ENCODE results near the gene TVP23C.

GRCh38 chr17:15470536-15470935 lies 92.7 kb downstream of the TVP23C start:
- TF ChIP-seq, protein P1, sequence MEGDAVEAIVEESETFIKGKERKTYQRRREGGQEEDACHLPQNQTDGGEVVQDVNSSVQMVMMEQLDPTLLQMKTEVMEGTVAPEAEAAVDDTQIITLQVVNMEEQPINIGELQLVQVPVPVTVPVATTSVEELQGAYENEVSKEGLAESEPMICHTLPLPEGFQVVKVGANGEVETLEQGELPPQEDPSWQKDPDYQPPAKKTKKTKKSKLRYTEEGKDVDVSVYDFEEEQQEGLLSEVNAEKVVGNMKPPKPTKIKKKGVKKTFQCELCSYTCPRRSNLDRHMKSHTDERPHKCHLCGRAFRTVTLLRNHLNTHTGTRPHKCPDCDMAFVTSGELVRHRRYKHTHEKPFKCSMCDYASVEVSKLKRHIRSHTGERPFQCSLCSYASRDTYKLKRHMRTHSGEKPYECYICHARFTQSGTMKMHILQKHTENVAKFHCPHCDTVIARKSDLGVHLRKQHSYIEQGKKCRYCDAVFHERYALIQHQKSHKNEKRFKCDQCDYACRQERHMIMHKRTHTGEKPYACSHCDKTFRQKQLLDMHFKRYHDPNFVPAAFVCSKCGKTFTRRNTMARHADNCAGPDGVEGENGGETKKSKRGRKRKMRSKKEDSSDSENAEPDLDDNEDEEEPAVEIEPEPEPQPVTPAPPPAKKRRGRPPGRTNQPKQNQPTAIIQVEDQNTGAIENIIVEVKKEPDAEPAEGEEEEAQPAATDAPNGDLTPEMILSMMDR (conservative IDR thresholded peaks at IDR 0.05; ENCODE audit: low read depth, low read length), result no peak
- TF ChIP-seq EZH2 (IDR thresholded peaks at IDR 0.05; ENCODE audit: borderline replicate concordance, low read depth, low read length, poor library complexity, severe bottlenecking), result no peak
